H9 (cell line): Measurements from ENCODE around the gene PLEKHA5. TPM values are rescaled to one million over a fixed set of nuclear protein-coding genes. Genes with fewer than 3 reads are reported as not detected.

ENCODE experiments used
- DNase-seq: peaks from one replicate; pipeline ENCODE4 v3.0.0-alpha.2; 2017
- H2AFZ ChIP-seq: one replicate; pipeline ENCODE4 v1.6.1; 2013; ENCODE audit warnings: mild to moderate bottlenecking, low read length, control low read depth, moderate library complexity
- H2AK5ac ChIP-seq: 2 replicates; pipeline ENCODE4 v1.6.1; 2013; ENCODE audit warnings: low read length, control low read depth, mixed read lengths; ENCODE audit not compliant: insufficient read length
- H2BK120ac ChIP-seq: one replicate; pipeline ENCODE4 v1.6.1; 2013; ENCODE audit warnings: low read depth, mild to moderate bottlenecking, low read length, control low read depth, inconsistent platforms; ENCODE audit not compliant: poor library complexity, severe bottlenecking
- H2BK12ac ChIP-seq: 2 replicates; pipeline ENCODE4 v1.6.1; 2013; ENCODE audit warnings: low read length, control low read depth, mixed read lengths, low read depth; ENCODE audit not compliant: insufficient read length
- H2BK15ac ChIP-seq: 2 replicates; pipeline ENCODE4 v1.6.1; 2013; ENCODE audit warnings: low read depth, low read length, control low read depth
- H2BK20ac ChIP-seq: one replicate; pipeline ENCODE4 v1.6.1; 2013; ENCODE audit warnings: low read depth, mild to moderate bottlenecking, low read length, control low read depth, inconsistent platforms; ENCODE audit not compliant: poor library complexity, severe bottlenecking
- H2BK5ac ChIP-seq: 2 replicates; pipeline ENCODE4 v1.6.1; 2013; ENCODE audit warnings: low read length, control low read depth, mixed read lengths; ENCODE audit not compliant: insufficient read length
- H3K14ac ChIP-seq: 2 replicates; pipeline ENCODE4 v1.6.1; 2013; ENCODE audit warnings: low read length, control low read depth; ENCODE audit not compliant: insufficient read depth
- H3K18ac ChIP-seq: 2 replicates; pipeline ENCODE4 v1.6.1; 2013; ENCODE audit warnings: low read depth, mild to moderate bottlenecking, mixed read lengths, low read length, control low read depth; ENCODE audit not compliant: insufficient read length
- H3K23ac ChIP-seq: 2 replicates; pipeline ENCODE4 v1.6.1; 2013; ENCODE audit warnings: low read length, control low read depth, mixed read lengths, low read depth; ENCODE audit not compliant: insufficient read length
- H3K23me2 ChIP-seq: 2 replicates; pipeline ENCODE4 v1.6.1; 2013; ENCODE audit warnings: low read depth, mild to moderate bottlenecking, mixed read lengths, low read length, control low read depth; ENCODE audit not compliant: insufficient read length, poor library complexity, severe bottlenecking
- H3K27ac ChIP-seq: 2 replicates; pipeline ENCODE4 v1.5.1; 2013; ENCODE audit warnings: low read length, control low read depth, mixed read lengths, low read depth; ENCODE audit not compliant: insufficient read length
- H3K27me3 ChIP-seq: 2 replicates; pipeline ENCODE4 v1.6.1; 2013; ENCODE audit warnings: low read length, control low read depth, inconsistent platforms; ENCODE audit not compliant: insufficient read depth
- H3K4ac ChIP-seq: 2 replicates; pipeline ENCODE4 v1.6.1; 2013; ENCODE audit warnings: low read depth, mild to moderate bottlenecking, control low read depth, inconsistent platforms, low read length, moderate library complexity
- H3K4me1 ChIP-seq: 2 replicates; pipeline ENCODE4 v1.6.1; 2013; ENCODE audit warnings: low read length, control low read depth, inconsistent platforms; ENCODE audit not compliant: insufficient read depth
- H3K4me2 ChIP-seq: 2 replicates; pipeline ENCODE4 v1.6.1; 2013; ENCODE audit warnings: low read length, control low read depth, mixed read lengths; ENCODE audit not compliant: insufficient read length, insufficient read depth
- H3K56ac ChIP-seq: 2 replicates; pipeline ENCODE4 v1.6.1; 2013; ENCODE audit warnings: low read depth, mild to moderate bottlenecking, mixed read lengths, low read length, control low read depth; ENCODE audit not compliant: insufficient read length
- H3K79me1 ChIP-seq: 2 replicates; pipeline ENCODE4 v1.6.1; 2013; ENCODE audit warnings: low read depth, mild to moderate bottlenecking, moderate library complexity, low read length, control low read depth, inconsistent platforms; ENCODE audit not compliant: insufficient read depth, poor library complexity, severe bottlenecking
- H3K79me2 ChIP-seq: 2 replicates; pipeline ENCODE4 v1.6.1; 2013; ENCODE audit warnings: low read length, control low read depth, inconsistent platforms; ENCODE audit not compliant: insufficient read depth
- H3K9ac ChIP-seq: 2 replicates; pipeline ENCODE4 v1.6.1; 2013; ENCODE audit warnings: low read length, control low read depth, mixed read lengths; ENCODE audit not compliant: insufficient read length; ENCODE audit errors: extremely low read depth
- H3K9me3 ChIP-seq: one replicate; pipeline ENCODE4 v1.6.1; 2013; ENCODE audit warnings: low read depth, low read length, inconsistent platforms; ENCODE audit not compliant: control insufficient read depth
- H3T11ph ChIP-seq: one replicate; pipeline ENCODE4 v1.6.1; 2013; ENCODE audit warnings: mild to moderate bottlenecking, low read length, control low read depth, inconsistent platforms
- H4K20me1 ChIP-seq: one replicate; pipeline ENCODE4 v1.6.1; 2013; ENCODE audit not compliant: control insufficient read depth, insufficient read length, insufficient read depth
- H4K5ac ChIP-seq: 2 replicates; pipeline ENCODE4 v1.6.1; 2013; ENCODE audit warnings: low read depth, mild to moderate bottlenecking, mixed read lengths, low read length, control low read depth; ENCODE audit not compliant: insufficient read length
- H4K8ac ChIP-seq: replicated peaks from 2 replicates; pipeline ENCODE4 v1.6.1; 2013; ENCODE audit warnings: low read length, control low read depth, mixed read lengths, low read depth; ENCODE audit not compliant: insufficient read length
- H4K91ac ChIP-seq: 2 replicates; pipeline ENCODE4 v1.6.1; 2013; ENCODE audit warnings: low read depth, mild to moderate bottlenecking, moderate library complexity, mixed read lengths, low read length, control low read depth; ENCODE audit not compliant: insufficient read length
- H3K27ac Mint-ChIP-seq, 3 experiments: 2 replicates in 2 of 3; 3 replicates in 1 of 3; pipeline ENCODE4 v1.8.0; 2020 to 2021; ENCODE audit warnings: mixed read lengths in 3 of 3, mild to moderate bottlenecking in 1 of 3, moderate library complexity in 1 of 3
- H3K27me3 Mint-ChIP-seq: 2 replicates; pipeline ENCODE4 v1.8.0; 2021; ENCODE audit warnings: low read depth, mild to moderate bottlenecking, moderate library complexity, mixed read lengths
- H3K36me3 Mint-ChIP-seq, 3 experiments: 2 replicates in 2 of 3; 3 replicates in 1 of 3; pipeline ENCODE4 v1.8.0; 2020 to 2021; ENCODE audit warnings: low read depth in 3 of 3, mixed read lengths in 3 of 3; ENCODE audit not compliant: insufficient read depth in 1 of 3
- H3K4me1 Mint-ChIP-seq, 2 experiments: 2 replicates each; pipeline ENCODE4 v1.8.0; 2020; ENCODE audit warnings: mixed read lengths in 2 of 2
- H3K4me3 Mint-ChIP-seq, 2 experiments: 2 replicates in 1 of 2; 3 replicates in 1 of 2; pipeline ENCODE4 v1.8.0; 2020 to 2021; ENCODE audit warnings: mild to moderate bottlenecking in 2 of 2, mixed read lengths in 2 of 2, moderate library complexity in 1 of 2
- H3K9me3 Mint-ChIP-seq, 2 experiments: 2 replicates in 1 of 2; 3 replicates in 1 of 2; pipeline ENCODE4 v1.8.0; 2020; ENCODE audit warnings: mild to moderate bottlenecking in 2 of 2, mixed read lengths in 2 of 2, moderate library complexity in 1 of 2
- CTCF ChIP-seq: fragments of 200-600 bp; sonication (generic); conservative IDR thresholded peaks from 3 replicates; pipeline ENCODE4 v1.8.0; 2021; ENCODE audit warnings: antibody characterized with exemption, mild to moderate bottlenecking
- WGBS: extraction: QIAGEN DNeasy Blood & Tissue Kit; methylation state at CpG from one replicate; pipeline ENCODE4 v1.1.7; 2013; ENCODE audit warnings: missing lambda C conversion rate, low lambda C conversion rate, mixed read lengths; ENCODE audit not compliant: insufficient read length; ENCODE audit errors: extremely low coverage; 5-methylcytosine and 5-hydroxymethylcytosine counted together
- total RNA-seq: library from RNA; stranded (reverse); gene quantifications from 2 replicates; pipeline ENCODE4 v1.2.1, GENCODE V29; 2021

Gene PLEKHA5
- total RNA-seq, 1 experiment from 2014 or later: 86.7 TPM

GRCh38 chr12:19394385-19394784 lies 264.9 kb downstream of the PLEKHA5 start:
- TF ChIP-seq CTCF: no peak

More at GRCh38 chr12:19394385-19394784, 264.9 kb downstream of the PLEKHA5 start:
- Histone ChIP-seq H4K91ac (no peak overlapping the region), H3K23ac (no peak overlapping the region), H4K20me1 (no peaks in the 10 kb centered on the region), H3T11ph (no peak overlapping the region), H3K79me2 (no peaks in the 10 kb centered on the region), H3K56ac (no peak overlapping the region), H2BK20ac (no peak overlapping the region), H2BK12ac (no peak overlapping the region), H4K5ac (no peak overlapping the region), H2BK15ac (no peak overlapping the region), H3K9ac (no peak overlapping the region), H3K4ac (no peak overlapping the region), H3K18ac (no peak overlapping the region), H4K8ac (no peak overlapping the region), H3K9me3 (no peaks in the 10 kb centered on the region), H3K4me2 (no peak overlapping the region), H3K27me3 (no peaks in the 10 kb centered on the region; the same call in 1 of the 2 replicates), H3K14ac (no peak overlapping the region), H3K4me1 (no peaks in the 10 kb centered on the region), H3K79me1 (no peaks in the 10 kb centered on the region), H2BK120ac (no peak overlapping the region), H2AFZ (no peak overlapping the region), H2AK5ac (no peak overlapping the region), H3K27ac (no peak overlapping the region), H2BK5ac (peak overlapping the region; percentile 19), H3K23me2 (no peaks in the 10 kb centered on the region)
- Mint-ChIP-seq H3K27me3 (no peaks in the 10 kb centered on the region), H3K4me1 (peaks cover 2 to 4% of the 10 kb centered on the region in 2 experiments; a peak in 3 of 4 replicates), H3K9me3 (no peaks in the 10 kb centered on the region), H3K4me3 (no peak overlapping the region), H3K36me3 (peaks cover 0 to 5% (median 0%) of the 10 kb centered on the region in 3 experiments; a peak in 2 of 7 replicates), H3K27ac (0 out of 7 replicates have a peak overlapping the region, but pooled peaks of 1 of the 3 experiments have one; percentile 61)
- no peak for DNase-seq
- WGBS: no CpG with 5 or more reads among the region's 2 CpGs
